Left ventricle myocardium inferior (tissue), 1 donor: ENCODE data around the gene STPG1. TPM values are rescaled to one million over a fixed set of nuclear protein-coding genes. Genes with fewer than 3 reads are reported as not detected.

Experiments
- DNase-seq: peaks from one replicate; pipeline ENCODE4 v3.0.0-alpha.2; 2020
- H3K27ac ChIP-seq: fragments of 200-600 bp; replicated peaks from 2 replicates; pipeline ENCODE4 v1.8.0; 2021
- H3K27me3 ChIP-seq: fragments of 200-600 bp; 2 replicates; pipeline ENCODE4 v1.8.0; 2021; ENCODE audit warnings: low read depth
- H3K36me3 ChIP-seq: fragments of 200-600 bp; 2 replicates; pipeline ENCODE4 v1.8.0; 2021
- H3K4me1 ChIP-seq: fragments of 200-600 bp; 2 replicates; pipeline ENCODE4 v1.8.0; 2021
- H3K4me3 ChIP-seq: fragments of 200-600 bp; 2 replicates; pipeline ENCODE4 v1.8.0; 2021; ENCODE audit warnings: mild to moderate bottlenecking, moderate library complexity
- H3K9me3 ChIP-seq: fragments of 200-600 bp; replicated peaks from 2 replicates; pipeline ENCODE4 v1.8.0; 2021
- CTCF ChIP-seq: fragments of 200-600 bp; IDR thresholded peaks from 2 replicates; pipeline ENCODE4 v1.8.0; 2021; ENCODE audit warnings: antibody characterized with exemption, mild to moderate bottlenecking, borderline replicate concordance
- intact Hi-C: fragments of 100-400 bp; cut with micrococcal nuclease; formaldehyde crosslinking; loops from one replicate; pipeline ENCODE4 v1.11.0; 2022
- total RNA-seq: library from RNA; stranded (reverse); fragmentation: NEBNext Ultra II Directional; extraction: Animal tissue kit (Norgen Biotek cat#: 25700); gene quantifications from one replicate; pipeline ENCODE4 v1.2.1, GENCODE V29; 2021
- donor health status: DM: no; HTN: yes; CAD: no; lungs with severe emphysema.

Gene STPG1
- total RNA-seq, 1 donor from 2014 or later = 4.9 TPM

GRCh38 chr1:24437631-24438396 is 24.2 kb upstream of the STPG1 start:
- intact Hi-C loops = no loop called here
- peak overlapping the region; percentile 86 for H3K27ac ChIP-seq
- peak overlapping the region; percentile 27 for H3K4me3 ChIP-seq
- no peaks in the 10 kb centered on the region for H3K9me3 ChIP-seq
- peaks cover 28% of the 10 kb centered on the region for H3K4me1 ChIP-seq
- no peaks in the 10 kb centered on the region for H3K27me3 ChIP-seq
- peaks cover 7% of the 10 kb centered on the region for H3K36me3 ChIP-seq
- DNase-seq = peak; percentile 30
- TF ChIP-seq CTCF = no peak

DNA sequence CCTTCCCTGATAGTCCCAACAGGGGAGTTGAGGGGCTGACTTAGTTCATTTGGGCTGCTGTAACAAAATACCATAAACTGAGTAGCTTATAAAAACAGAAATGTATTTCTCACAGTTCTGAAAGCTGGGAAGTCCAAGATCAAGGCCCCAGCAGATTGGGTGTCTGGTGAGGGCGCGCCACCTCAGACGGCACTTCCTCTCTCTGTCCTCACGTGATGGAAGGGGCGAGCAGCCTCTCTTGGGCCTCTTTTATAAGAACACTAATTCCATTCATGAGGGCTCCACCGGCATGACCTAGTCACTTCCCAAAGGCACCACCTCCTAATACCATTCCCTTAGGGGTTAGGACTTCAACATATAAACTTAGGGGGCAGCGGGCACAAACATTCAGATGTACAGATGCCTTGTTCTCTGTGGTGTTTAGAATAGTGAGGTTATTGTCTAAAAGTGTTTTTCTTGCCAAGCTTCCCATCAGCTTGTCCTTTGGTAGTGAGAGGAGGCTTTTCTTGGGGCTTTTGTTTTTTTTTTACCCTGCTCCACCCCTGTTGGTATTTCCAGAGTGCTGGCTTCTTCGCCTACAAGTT is 22.3 kb upstream of the STPG1 start:
- Histone ChIP-seq H3K36me3 (peaks cover 7% of the 10 kb centered on the region), H3K9me3 (no peaks in the 10 kb centered on the region), H3K27me3 (no peaks in the 10 kb centered on the region), H3K27ac (no peak overlapping the region), H3K4me3 (no peak overlapping the region), H3K4me1 (peaks cover 23% of the 10 kb centered on the region)
- TF ChIP-seq CTCF = no peak
- no peak for DNase-seq
- intact Hi-C loops = no loop called here

GRCh38 chr1:24427545-24427862 is 13.9 kb upstream of the STPG1 start:
- no peaks in the 10 kb centered on the region for H3K27me3 ChIP-seq
- intact Hi-C loops = no loop called here
- no peak for DNase-seq
- H3K36me3 ChIP-seq = no peaks in the 10 kb centered on the region
- H3K27ac ChIP-seq = peak overlapping the region; percentile 54
- no peaks in the 10 kb centered on the region for H3K9me3 ChIP-seq
- no peak for TF ChIP-seq CTCF
- H3K4me3 ChIP-seq = no peak overlapping the region
- H3K4me1 ChIP-seq = peaks cover 33% of the 10 kb centered on the region

- Histone ChIP-seq H3K4me1 (peaks cover 33% of the 10 kb centered on the region), H3K27ac (peak overlapping the region; percentile 54), H3K27me3 (no peaks in the 10 kb centered on the region), H3K36me3 (peaks cover 2% of the 10 kb centered on the region), H3K9me3 (no peaks in the 10 kb centered on the region), H3K4me3 (no peak overlapping the region)
- intact Hi-C loops = no loop called here
- DNase-seq = no peak
- TF ChIP-seq CTCF = no peak
Measured at GRCh38 chr1:24426744-24427544, 13.4 kb upstream of the STPG1 start.

- Histone ChIP-seq H3K27me3 (no peaks in the 10 kb centered on the region), H3K4me3 (no peak overlapping the region), H3K9me3 (no peaks in the 10 kb centered on the region), H3K36me3 (peaks cover 9% of the 10 kb centered on the region), H3K4me1 (peaks cover 33% of the 10 kb centered on the region), H3K27ac (no peak overlapping the region)
- TF ChIP-seq CTCF = no peak
- DNase-seq = no peak
- intact Hi-C loops = no loop called here
Measured at GRCh38 chr1:24425922-24426321, 12.3 kb upstream of the STPG1 start.
